Stomach (tissue), 9 donors: Measurements from ENCODE around the gene GOLGA6L10. TPM values are rescaled to one million over a fixed set of nuclear protein-coding genes. Genes with fewer than 3 reads are reported as not detected.
A peak's percentile ranks its signal among the peaks of the same experiment; 100 is the strongest.
"Not testable (repeated sequence)": the region's sequence is repeated elsewhere in the genome, so short reads cannot be mapped to it uniquely, and the experiment has no call there.

Source experiments
- DNase-seq, 2 donors: peaks; one replicate each; pipeline versions ENCODE4 v3.0.0 to v3.0.0-alpha.2; 2013 to 2019
- H3K27ac ChIP-seq, 5 donors: fragments of 200-600 bp in 4 of 5; sonication (generic) in 4 of 5; one replicate each; pipeline ENCODE4 v1.5.1; 2013 to 2019; ENCODE audit warnings: mild to moderate bottlenecking in 1 of 5, moderate library complexity in 1 of 5
- H3K27me3 ChIP-seq, 3 donors: fragments of 200-600 bp; sonication (generic); one replicate each; pipeline ENCODE4 v1.5.1; 2017 to 2019; ENCODE audit warnings: mixed run types in 1 of 3
- H3K36me3 ChIP-seq, 4 donors: fragments of 200-600 bp; sonication (generic); 1 replicate in 3 of 4; 2 replicates in 1 of 4; pipeline ENCODE4 v1.5.1; 2016 to 2019
- H3K4me1 ChIP-seq, 4 donors: fragments of 200-600 bp; sonication (generic); one replicate each; pipeline ENCODE4 v1.5.1; 2016 to 2019
- H3K4me3 ChIP-seq, 4 donors: fragments of 200-600 bp; sonication (generic) in 3 of 4; one replicate each; pipeline ENCODE4 v1.5.1; 2016 to 2019; ENCODE audit warnings: mild to moderate bottlenecking in 1 of 4
- H3K9me3 ChIP-seq, 4 donors: fragments of 200-600 bp; sonication (generic); one replicate each; pipeline ENCODE4 v1.5.1; 2016 to 2019
- CTCF ChIP-seq, 7 experiments: fragments of 450-650 bp in 4 of 7; fragments of 200-600 bp in 3 of 7; sonication (generic) in 3 of 7; IDR thresholded peaks; one replicate each; pipeline ENCODE4 v1.5.1; 2016 to 2019; ENCODE audit warnings: antibody characterized with exemption in 7 of 7, control low read depth in 2 of 7, mild to moderate bottlenecking in 1 of 7
- EP300 ChIP-seq: sonication (generic); formaldehyde crosslinking; IDR thresholded peaks from one replicate; pipeline ENCODE4 v1.6.1; 2017; ENCODE audit warnings: antibody characterized with exemption
- POLR2A ChIP-seq, 4 donors: fragments of 450-650 bp; IDR thresholded peaks; one replicate each; pipeline ENCODE4 v1.6.1; 2016; ENCODE audit warnings: antibody characterized with exemption in 4 of 4, control low read depth in 2 of 4, mild to moderate bottlenecking in 1 of 4, moderate library complexity in 1 of 4
- POLR2AphosphoS5 ChIP-seq, 3 donors: sonication (generic); formaldehyde crosslinking; IDR thresholded peaks; one replicate each; pipeline ENCODE4 v1.6.1; 2016; ENCODE audit warnings: antibody characterized with exemption in 3 of 3
- WGBS, 5 donors: extraction: QIAGEN DNeasy Blood & Tissue Kit in 3 of 5; methylation state at CpG; one replicate each; pipeline versions ENCODE4 v1.1.5 to v1.1.7; 2013 to 2018; 5-methylcytosine and 5-hydroxymethylcytosine counted together
- intact Hi-C: fragments of 100-400 bp; cut with DNase I; formaldehyde crosslinking; loops from one replicate; pipeline ENCODE4 v1.15.1; 2023; ENCODE audit warnings: low total_unique reads
- polyA plus RNA-seq, 3 donors: library from polyadenylated mRNA; stranded (reverse); fragments of 200-250 nt; gene quantifications; one replicate each; pipeline ENCODE4 v1.2.3, GENCODE V29; 2013
- total RNA-seq, 5 donors: library from RNA; depleted of rRNA; stranded (reverse); fragments of >200 nt; gene quantifications; one replicate each; pipeline versions ENCODE4 v1.1.0 to v1.2.3, GENCODE V29; 2014 to 2016
- donor health status: healthy with polysubstance abuse.
- donor health status: Bipolar disorder and iron deficiency.
- donor health status: healthy.

The GOLGA6L10 gene
- total and polyA plus RNA-seq, 8 donors = 1.0 to 11.6 (median 2.2) TPM; not detected in 1

- TF ChIP-seq CTCF (IDR thresholded peaks at IDR 0.05) (no peak), POLR2A (IDR thresholded peaks at IDR 0.05) (no peak), EP300 (no peak), POLR2AphosphoS5 (IDR thresholded peaks at IDR 0.05) (no peak)
- peaks cover 0 to 5% (median 2%) of the 10 kb centered on the region in 4 donors for H3K4me1 ChIP-seq
- 75 to 87% (median 81%) methylated on average over 3 of the region's 3 CpGs for WGBS, 5 donors
- no peaks in the 10 kb centered on the region for H3K9me3 ChIP-seq
- H3K27me3 ChIP-seq = peaks cover 0 to 9% (median 3%) of the 10 kb centered on the region in 3 donors
- no peak overlapping the region for H3K27ac ChIP-seq
- H3K4me3 ChIP-seq = no peak overlapping the region
- H3K36me3 ChIP-seq = no peaks in the 10 kb centered on the region
- intact Hi-C loops = no loop called here
- DNase-seq = no peak
These were observed 47.8 kb downstream of the GOLGA6L10 start for GRCh38 chr15:82301296-82302016.

GRCh38 chr15:82300883-82301282 is 48.4 kb downstream of the GOLGA6L10 start:
- TF ChIP-seq POLR2AphosphoS5 (IDR thresholded peaks at IDR 0.05) = no peak
- no peak for TF ChIP-seq CTCF (IDR thresholded peaks at IDR 0.05)
- no peak for TF ChIP-seq EP300
- TF ChIP-seq POLR2A (IDR thresholded peaks at IDR 0.05) = no peak
- Histone ChIP-seq H3K4me1 (peaks cover 0 to 5% (median 2%) of the 10 kb centered on the region in 4 donors), H3K9me3 (no peaks in the 10 kb centered on the region), H3K36me3 (no peaks in the 10 kb centered on the region), H3K4me3 (no peak overlapping the region), H3K27ac (no peak overlapping the region), H3K27me3 (peaks cover 0 to 9% (median 3%) of the 10 kb centered on the region in 3 donors)
- DNase-seq = no peak
- intact Hi-C loops = no loop called here
- 88 to 96% (median 93%) methylated on average over 6 to 7 of the region's 7 CpGs for WGBS, 5 donors

- H3K36me3 ChIP-seq, DNase-seq, H3K27ac ChIP-seq, H3K9me3 ChIP-seq, H3K4me3 ChIP-seq, H3K4me1 ChIP-seq, intact Hi-C loops, H3K27me3 ChIP-seq: not testable (repeated sequence)
- WGBS, 5 donors = 68 to 76% (median 71%) methylated on average over 6 of the region's 6 CpGs
These were observed 48.9 kb downstream of the GOLGA6L10 start for GRCh38 chr15:82300326-82300725.

- H3K4me1 ChIP-seq, H3K4me3 ChIP-seq, intact Hi-C loops, H3K27me3 ChIP-seq, H3K9me3 ChIP-seq, H3K36me3 ChIP-seq, H3K27ac ChIP-seq: not testable (repeated sequence)
- WGBS, 5 donors = 33 to 76% (median 42%) methylated on average over 3 of the region's 6 CpGs
- peak in 1 of 2 donors; percentile 44 for DNase-seq
These were observed 49.8 kb downstream of the GOLGA6L10 start for GRCh38 chr15:82299511-82299914.

GRCh38 chr15:82298520-82298919 is 50.8 kb downstream of the GOLGA6L10 start:
- H3K4me3 ChIP-seq = peak overlapping the region in 1 of 4 donors; percentile 1
- no peaks in the 10 kb centered on the region for H3K9me3 ChIP-seq
- WGBS, 5 donors = 4 to 56% (median 54%) methylated on average over 23 to 44 of the region's 44 CpGs
- peaks cover 0 to 5% (median 2%) of the 10 kb centered on the region in 4 donors for H3K4me1 ChIP-seq
- no peaks in the 10 kb centered on the region for H3K36me3 ChIP-seq
- peaks cover 0 to 9% (median 3%) of the 10 kb centered on the region in 3 donors for H3K27me3 ChIP-seq
- no peak overlapping the region for H3K27ac ChIP-seq
- TF ChIP-seq POLR2AphosphoS5 (IDR thresholded peaks at IDR 0.05) = no peak
- TF ChIP-seq POLR2A (IDR thresholded peaks at IDR 0.05) = no peak
- TF ChIP-seq CTCF (IDR thresholded peaks at IDR 0.05) = no peak
- peak in 1 of 2 donors; percentile 76 for DNase-seq
- intact Hi-C loops = no loop called here
